Mesodermal cell (in vitro differentiated cells): ENCODE data around the gene LZIC.

Experiments used
- H3K27ac ChIP-seq: 2 replicates; pipeline ENCODE4 v1.7.0; 2013; ENCODE audit warnings: mild to moderate bottlenecking, low read depth, low read length, moderate library complexity; ENCODE audit not compliant: severe bottlenecking
- H3K36me3 ChIP-seq: 2 replicates; pipeline ENCODE4 v1.7.1; 2013; ENCODE audit warnings: mild to moderate bottlenecking, low read length, moderate library complexity; ENCODE audit not compliant: control insufficient read depth, insufficient read depth
- H3K4me1 ChIP-seq: one replicate; pipeline ENCODE4 v1.7.1; 2013; ENCODE audit warnings: mild to moderate bottlenecking, low read length; ENCODE audit not compliant: insufficient read depth, control insufficient read depth, poor library complexity, severe bottlenecking
- H3K4me3 ChIP-seq: 2 replicates; pipeline ENCODE4 v1.7.0; 2013; ENCODE audit warnings: low read length, control low read depth, mild to moderate bottlenecking; ENCODE audit not compliant: insufficient read depth, poor library complexity, severe bottlenecking; ENCODE audit errors: extremely low read depth
- H3K9me3 ChIP-seq: 2 replicates; pipeline ENCODE4 v1.7.1; 2013; ENCODE audit warnings: mild to moderate bottlenecking, low read length, moderate library complexity; ENCODE audit not compliant: control insufficient read depth
- WGBS, 2 experiments: methylation state at CpG; one replicate each; pipeline ENCODE4 v1.1.5; 2013; ENCODE audit warnings: missing lambda C conversion rate in 2 of 2; ENCODE audit not compliant: insufficient coverage in 2 of 2; 5-methylcytosine and 5-hydroxymethylcytosine counted together

The LZIC gene

DNA sequence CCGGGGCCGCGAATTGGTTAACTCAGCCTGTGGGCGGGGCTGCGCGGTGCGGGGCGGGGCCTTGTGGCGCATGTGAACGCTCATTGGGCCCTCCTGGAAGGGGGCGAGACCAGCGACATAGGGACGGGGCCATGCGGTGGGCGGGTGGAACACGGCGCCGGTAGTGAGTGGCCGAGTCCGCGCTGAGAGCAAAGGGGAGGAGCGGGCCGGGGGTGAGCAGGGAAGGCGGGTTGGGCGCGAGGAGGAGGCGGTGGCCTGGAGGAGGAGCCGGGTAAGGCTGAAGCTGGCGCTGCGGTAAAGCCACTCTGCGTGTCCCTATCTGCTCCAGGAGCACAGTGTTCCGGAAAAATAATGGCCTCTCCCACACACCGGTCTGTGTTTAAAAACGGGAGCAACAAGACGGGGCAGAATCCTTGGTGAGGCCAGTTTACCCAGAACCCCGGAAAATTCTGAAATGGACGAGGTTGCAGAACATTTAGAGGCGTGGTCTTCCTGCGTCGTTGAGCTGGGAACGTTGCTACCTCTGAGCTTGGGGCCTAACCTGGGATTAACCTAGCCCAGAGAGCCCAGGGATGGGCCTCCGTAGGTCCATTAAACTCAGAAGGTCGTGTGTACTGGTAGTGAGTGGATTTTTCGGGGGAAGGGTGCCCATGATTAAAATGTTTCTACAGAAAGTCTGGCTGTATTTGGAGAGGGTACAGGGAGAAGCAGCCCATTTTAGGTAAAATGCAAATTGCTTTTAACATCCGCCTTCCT lies 32.6 kb downstream of the LZIC start:
- no peaks in the 10 kb centered on the region for H3K36me3 ChIP-seq
- 1% methylated on average over 31 of the region's 45 CpGs for WGBS, 2 experiments
- H3K9me3 ChIP-seq = no peaks in the 10 kb centered on the region
- H3K27ac ChIP-seq = peak overlapping the region; percentile 86
- H3K4me1 ChIP-seq = peaks cover 12% of the 10 kb centered on the region
- peak overlapping the region; percentile 54 for H3K4me3 ChIP-seq

DNA sequence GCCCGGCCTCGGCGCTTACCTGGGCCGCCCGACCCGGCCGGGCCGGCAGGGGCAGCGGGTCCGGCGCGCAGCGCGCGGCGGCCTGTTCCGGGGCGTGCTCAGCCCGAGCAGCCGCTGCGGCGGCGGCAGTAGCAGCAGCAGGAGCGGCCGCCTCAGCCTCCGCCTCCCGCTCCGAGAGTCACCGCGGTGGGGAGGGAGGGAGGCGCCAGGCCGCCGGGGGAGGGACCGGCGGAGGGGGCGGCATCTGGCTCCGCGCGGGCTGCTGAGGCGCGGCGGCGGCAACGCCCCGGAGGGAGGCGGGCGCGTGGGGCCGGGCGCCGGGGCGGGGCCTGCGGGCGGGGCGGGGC lies 33.1 kb downstream of the LZIC start, which contains the start of gene CTNNBIP1:
CTNNBIP1 (minus strand) TSS at position 194 of the 347 bp plus-strand sequence. CDS start 38,205 bp downstream, outside the sequence.
- H3K4me3 ChIP-seq = peak within 1 kb of the TSS; percentile 72
- peak within 1 kb of the TSS; percentile 86 for H3K27ac ChIP-seq
- H3K4me1 ChIP-seq = peaks cover 18% of the 10 kb centered on the region
- no peaks in the 10 kb centered on the region for H3K9me3 ChIP-seq
- 0 to 1% methylated on average over 18 to 35 of the region's 55 CpGs for WGBS, 2 experiments
- no peaks in the 10 kb centered on the region for H3K36me3 ChIP-seq

DNA sequence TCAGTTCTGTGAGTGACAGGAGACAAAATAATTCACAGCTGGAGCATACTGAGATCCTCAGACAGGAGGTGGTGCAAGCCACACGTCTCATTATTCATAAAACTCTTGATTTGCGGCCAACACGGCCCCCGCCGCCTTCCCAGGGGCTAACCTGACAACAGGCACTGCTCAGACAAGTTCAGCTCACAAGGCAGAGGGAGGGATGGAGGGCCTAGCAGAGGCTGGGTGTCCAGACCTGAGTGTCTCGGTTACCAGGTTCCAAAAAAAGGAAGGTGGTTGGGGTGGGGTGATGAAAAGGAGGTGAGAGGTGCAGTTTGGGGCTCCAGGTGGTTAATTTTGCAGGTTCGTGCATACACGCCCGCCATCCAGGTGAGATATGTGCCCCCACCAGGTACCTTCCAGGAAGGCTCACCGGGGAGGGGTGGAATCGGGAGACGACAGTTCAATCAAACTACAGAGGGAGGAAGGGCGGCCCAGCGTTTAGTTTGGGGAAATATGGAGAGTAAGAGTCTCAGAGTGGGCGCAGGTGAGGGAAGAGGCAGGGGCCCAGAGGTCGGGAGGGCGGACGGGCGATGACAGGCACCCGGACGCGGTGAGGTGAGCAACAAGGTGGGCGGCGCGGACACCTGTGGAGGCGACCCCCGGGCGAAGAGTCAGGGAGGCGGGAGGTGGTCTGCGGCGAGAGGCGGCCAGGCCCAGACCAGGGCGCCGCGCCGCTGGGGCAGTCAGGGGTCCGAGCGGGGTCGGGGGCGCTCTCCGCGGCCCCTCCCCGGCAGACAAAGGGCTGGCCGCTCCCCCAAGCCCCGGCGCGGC lies 33.8 kb downstream of the LZIC start:
- 2 to 9% methylated on average over 39 of the region's 47 CpGs for WGBS, 2 experiments
- no peaks in the 10 kb centered on the region for H3K9me3 ChIP-seq
- no peaks in the 10 kb centered on the region for H3K36me3 ChIP-seq
- peak overlapping the region; percentile 72 for H3K4me3 ChIP-seq
- peaks cover 24% of the 10 kb centered on the region for H3K4me1 ChIP-seq
- no peak overlapping the region for H3K27ac ChIP-seq

DNA sequence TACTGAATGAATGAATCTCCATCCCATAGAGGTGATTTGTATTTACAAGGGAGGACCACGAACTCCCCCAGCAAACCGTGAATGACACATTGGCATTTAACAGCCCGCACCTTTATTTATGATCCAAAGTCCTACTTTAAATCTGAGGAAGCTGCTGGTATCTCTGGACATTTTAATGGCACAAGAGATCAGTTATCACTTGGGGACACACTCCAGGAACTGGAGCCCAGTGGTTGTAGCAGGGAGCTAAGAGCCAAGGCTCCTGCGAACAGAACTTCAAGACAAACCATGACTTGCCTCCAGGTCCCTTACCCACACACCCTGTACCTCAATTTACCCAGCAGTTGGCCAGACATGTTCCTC lies 34.3 kb downstream of the LZIC start:
- peaks cover 30% of the 10 kb centered on the region for H3K4me1 ChIP-seq
- H3K27ac ChIP-seq = no peak overlapping the region
- WGBS, 2 experiments = 89 to 100% methylated on average over 3 of the region's 4 CpGs
- no peaks in the 10 kb centered on the region for H3K9me3 ChIP-seq
- H3K4me3 ChIP-seq = peak overlapping the region; percentile 72
- no peaks in the 10 kb centered on the region for H3K36me3 ChIP-seq

DNA sequence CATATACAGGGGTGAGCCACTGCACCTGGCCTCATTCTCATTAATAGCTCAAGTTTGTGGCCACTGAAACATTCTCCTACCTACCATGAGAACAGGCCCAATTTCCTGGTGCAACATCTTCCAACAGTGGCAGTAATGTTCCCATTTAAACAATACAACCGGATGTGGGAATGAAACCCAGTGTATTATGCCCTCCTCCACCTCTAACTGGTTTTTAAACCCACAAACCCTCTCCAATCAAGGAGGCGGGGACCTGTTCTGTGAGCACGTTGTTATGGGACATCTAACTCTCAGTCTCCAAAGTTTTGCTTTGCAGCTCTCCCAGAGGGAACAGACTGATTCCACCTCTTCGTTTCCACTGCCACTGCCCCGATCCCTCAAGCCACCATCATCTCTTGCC lies 35.8 kb downstream of the LZIC start:
- Histone ChIP-seq H3K4me3 (no peak overlapping the region), H3K27ac (no peak overlapping the region), H3K36me3 (no peaks in the 10 kb centered on the region), H3K9me3 (no peaks in the 10 kb centered on the region), H3K4me1 (peaks cover 31% of the 10 kb centered on the region)
- 90 to 95% methylated on average over 5 of the region's 5 CpGs for WGBS, 2 experiments

DNA sequence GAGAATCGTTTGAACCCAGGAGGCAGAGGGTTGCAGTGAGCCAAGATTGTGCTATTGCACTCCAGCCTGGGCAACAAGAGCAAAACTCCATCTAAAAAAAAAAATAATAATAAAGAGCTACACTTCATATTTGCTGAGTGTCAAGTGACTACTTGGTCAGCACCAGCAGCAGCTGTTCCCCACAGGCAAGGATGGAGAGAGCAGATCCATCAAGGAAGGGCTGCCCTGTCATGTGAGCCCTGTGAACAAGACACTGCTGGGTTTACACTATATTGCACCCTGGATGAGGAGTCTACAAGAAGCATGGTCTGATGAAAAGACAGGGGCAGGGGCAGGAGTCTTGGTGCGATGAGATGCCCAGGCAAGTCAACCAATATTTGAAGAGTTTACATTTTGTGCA lies 36.7 kb downstream of the LZIC start:
- Histone ChIP-seq H3K36me3 (no peaks in the 10 kb centered on the region), H3K27ac (no peak overlapping the region), H3K4me3 (no peak overlapping the region), H3K4me1 (peaks cover 35% of the 10 kb centered on the region), H3K9me3 (no peaks in the 10 kb centered on the region)
- WGBS, 2 experiments = 92 to 100% methylated on average over 2 of the region's 2 CpGs

DNA sequence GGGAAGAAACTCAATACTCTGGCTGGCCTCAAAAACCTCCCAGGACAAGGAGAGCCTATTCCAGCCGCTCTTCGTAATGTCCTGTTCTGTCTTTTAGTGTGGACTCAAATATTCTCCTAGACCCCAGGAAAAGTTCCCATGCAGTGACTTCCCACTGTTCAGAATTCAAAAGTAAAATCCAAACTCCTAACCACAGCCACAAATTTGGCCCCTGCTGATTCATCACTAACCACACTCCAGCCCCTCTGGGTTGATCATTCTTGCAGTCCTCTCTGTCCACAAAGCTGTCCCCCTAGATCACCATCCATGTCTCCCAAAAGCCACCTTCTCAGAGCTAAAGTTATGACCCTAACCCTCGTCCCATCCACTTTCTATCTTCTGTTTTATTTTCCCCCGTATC lies 38.2 kb downstream of the LZIC start:
- peaks cover 39% of the 10 kb centered on the region for H3K4me1 ChIP-seq
- H3K27ac ChIP-seq = peak overlapping the region; percentile 59
- no peaks in the 10 kb centered on the region for H3K9me3 ChIP-seq
- H3K4me3 ChIP-seq = no peak overlapping the region
- 81 to 87% methylated on average over 4 of the region's 4 CpGs for WGBS, 2 experiments
- H3K36me3 ChIP-seq = no peaks in the 10 kb centered on the region

DNA sequence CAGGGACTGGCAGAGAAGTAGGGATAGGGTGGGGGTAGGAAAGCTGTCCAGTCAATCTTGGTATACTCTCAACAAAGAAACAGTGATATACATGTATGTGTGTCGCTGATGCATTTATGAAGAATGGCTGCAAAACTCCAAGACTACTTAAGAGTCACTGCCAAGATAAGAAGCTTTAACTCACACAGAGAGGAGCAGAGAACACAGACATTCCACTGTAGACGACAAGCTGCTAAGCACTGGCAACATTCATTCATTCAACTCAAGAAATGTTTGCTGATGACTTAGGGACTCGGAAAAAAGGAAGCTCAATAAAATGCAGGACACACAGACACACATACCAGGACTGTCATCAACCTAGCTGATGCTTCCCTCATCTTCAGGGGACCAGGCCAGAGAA lies 38.6 kb downstream of the LZIC start:
- no peaks in the 10 kb centered on the region for H3K9me3 ChIP-seq
- H3K36me3 ChIP-seq = no peaks in the 10 kb centered on the region
- H3K4me1 ChIP-seq = peaks cover 39% of the 10 kb centered on the region
- H3K27ac ChIP-seq = peak overlapping the region; percentile 59
- WGBS, 2 experiments = 55% methylated on average over 2 of the region's 3 CpGs; no CpG with 5 or more reads in 1 of the 2 experiments
- no peak overlapping the region for H3K4me3 ChIP-seq

DNA sequence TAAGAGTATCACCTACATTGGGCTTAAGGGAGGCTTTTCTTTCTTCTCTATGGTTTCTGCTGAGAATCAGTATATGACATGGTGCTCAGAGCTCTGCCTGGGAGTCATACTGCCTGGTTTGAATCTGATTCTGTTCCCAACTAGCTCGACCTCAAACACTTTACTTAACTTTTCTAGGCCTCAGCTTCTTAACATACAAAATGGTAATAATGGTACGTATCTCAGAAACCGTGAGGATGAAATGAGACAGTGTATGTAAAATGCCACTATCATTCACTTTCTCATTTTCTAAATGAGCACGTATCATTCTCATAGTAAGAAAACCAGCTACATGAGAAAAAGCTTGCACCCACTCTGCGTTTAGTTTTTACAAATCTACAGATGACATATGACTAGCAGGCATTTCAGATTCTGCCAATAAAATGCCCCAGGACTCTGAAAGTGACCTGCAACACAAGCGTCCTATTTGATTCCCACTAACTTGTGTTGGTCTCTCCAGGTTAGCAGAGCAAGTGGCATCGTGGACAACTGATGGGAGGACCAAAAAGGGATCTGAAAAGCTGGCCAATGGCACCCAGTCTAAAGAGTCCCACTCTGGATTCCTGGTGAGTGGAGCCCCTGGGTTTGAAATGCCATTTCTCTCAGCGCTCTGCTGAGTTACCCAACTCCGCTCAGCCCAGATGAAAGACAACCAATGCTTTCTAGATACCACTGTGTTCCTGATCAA lies 39.2 kb downstream of the LZIC start:
- H3K27ac ChIP-seq = peak overlapping the region; percentile 59
- WGBS, 2 experiments = 88 to 95% methylated on average over 4 to 6 of the region's 9 CpGs
- no peak overlapping the region for H3K4me3 ChIP-seq
- H3K36me3 ChIP-seq = no peaks in the 10 kb centered on the region
- peaks cover 35% of the 10 kb centered on the region for H3K4me1 ChIP-seq
- no peaks in the 10 kb centered on the region for H3K9me3 ChIP-seq

DNA sequence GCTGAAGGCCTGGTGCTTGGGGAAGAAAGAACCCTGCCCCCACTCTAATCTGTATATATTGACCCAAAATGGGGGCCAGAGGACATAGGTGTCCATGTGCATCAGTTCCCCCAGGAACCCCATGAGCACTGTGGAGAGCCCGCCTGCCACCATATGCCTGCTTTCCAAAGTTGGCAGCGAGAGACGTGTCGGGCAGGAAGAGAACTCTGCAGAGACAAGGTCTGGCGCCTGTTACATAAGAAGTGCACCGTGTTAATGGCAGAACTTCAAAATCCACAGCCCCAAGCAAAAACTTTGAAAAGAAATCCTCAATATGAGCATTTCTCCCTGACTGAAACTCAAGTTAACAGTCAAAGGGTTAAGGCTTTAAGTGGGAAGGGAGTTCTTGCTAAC lies 41.1 kb downstream of the LZIC start:
- Histone ChIP-seq H3K4me1 (peaks cover 30% of the 10 kb centered on the region), H3K27ac (no peak overlapping the region), H3K36me3 (no peaks in the 10 kb centered on the region), H3K4me3 (no peak overlapping the region), H3K9me3 (no peaks in the 10 kb centered on the region)
- 88 to 97% methylated on average over 6 of the region's 6 CpGs for WGBS, 2 experiments
